CD4-positive, alpha-beta T cell (primary cell): ENCODE data around the gene POLDIP3. TPM values are rescaled to one million over a fixed set of nuclear protein-coding genes. Genes with fewer than 3 reads are reported as not detected.

Experiments
- ATAC-seq: fragments of 200-7000 bp; cut with Tn5 transposase; one replicate; pipeline ENCODE4 v1.10.0; 2022; ENCODE audit warnings: mild to moderate bottlenecking; ENCODE audit not compliant: poor library complexity
- CTCF ChIA-PET: fragments of 350-600 bp; sonication (Branson Sonifier 250); formaldehyde crosslinking; loops from one replicate; lab custom pipeline; 2021; ENCODE audit warnings: antibody characterized with exemption, inconsistent platforms; lab: Charles Lee
- POLR2A ChIA-PET: fragments of 350-600 bp; sonication (Branson Sonifier 250); formaldehyde crosslinking; loops from one replicate; lab custom pipeline; 2021; ENCODE audit warnings: antibody characterized with exemption, inconsistent platforms; lab: Charles Lee
- DNase-seq, 14 experiments: peaks; one replicate each; pipeline ENCODE4 v3.0.0-alpha.2; 2013 to 2020; ENCODE audit warnings: mixed read lengths in 2 of 14
- H3K27ac ChIP-seq, 2 donors: one replicate each; pipeline versions ENCODE4 v1.5.1 to v1.7.0; 2013; ENCODE audit warnings: low read length in 2 of 2, low read depth in 1 of 2, mild to moderate bottlenecking in 1 of 2
- H3K27me3 ChIP-seq, 2 experiments: 1 replicate in 1 of 2; 2 replicates in 1 of 2; pipeline versions ENCODE4 v1.6.1 to v1.7.0; 2013; ENCODE audit warnings: low read length in 2 of 2, control low read depth in 1 of 2, mild to moderate bottlenecking in 1 of 2, moderate library complexity in 1 of 2; ENCODE audit not compliant: insufficient read depth in 2 of 2, control insufficient read depth in 1 of 2
- H3K36me3 ChIP-seq: one replicate; pipeline ENCODE4 v1.6.1; 2013; ENCODE audit warnings: low read length, control low read depth; ENCODE audit not compliant: insufficient read depth
- H3K4me1 ChIP-seq: one replicate; pipeline ENCODE4 v1.6.1; 2013; ENCODE audit warnings: low read length, control low read depth; ENCODE audit not compliant: insufficient read depth
- H3K4me3 ChIP-seq: one replicate; pipeline ENCODE4 v1.5.1; 2013; ENCODE audit warnings: mild to moderate bottlenecking, low read length, moderate library complexity
- H3K9me3 ChIP-seq, 2 experiments: 1 replicate in 1 of 2; 2 replicates in 1 of 2; pipeline versions ENCODE4 v1.6.1 to v1.7.0; 2013; ENCODE audit warnings: low read length in 2 of 2, mild to moderate bottlenecking in 2 of 2, control low read depth in 1 of 2, moderate library complexity in 1 of 2; ENCODE audit not compliant: control insufficient read depth in 1 of 2, insufficient read depth in 1 of 2
- H3K27ac Mint-ChIP-seq: one replicate; pipeline ENCODE4 v1.8.0; 2020; ENCODE audit warnings: mixed read lengths
- H3K27me3 Mint-ChIP-seq: one replicate; pipeline ENCODE4 v1.8.0; 2021; ENCODE audit warnings: mixed read lengths
- H3K36me3 Mint-ChIP-seq: one replicate; pipeline ENCODE4 v1.8.0; 2021; ENCODE audit warnings: low read depth, mixed read lengths
- H3K4me1 Mint-ChIP-seq: one replicate; pipeline ENCODE4 v1.8.0; 2021; ENCODE audit warnings: low read depth, mixed read lengths
- H3K4me3 Mint-ChIP-seq: one replicate; pipeline ENCODE4 v1.8.0; 2020; ENCODE audit warnings: mild to moderate bottlenecking, mixed read lengths
- H3K9me3 Mint-ChIP-seq: one replicate; pipeline ENCODE4 v1.8.0; 2020; ENCODE audit warnings: mixed read lengths
- CTCF ChIP-seq: fragments of 200-600 bp; IDR thresholded peaks from one replicate; pipeline ENCODE4 v1.8.0; 2022; ENCODE audit warnings: antibody characterized with exemption, mild to moderate bottlenecking
- intact Hi-C, 2 experiments: fragments of 100-400 bp; cut with DNase I in 1 of 2; cut with micrococcal nuclease in 1 of 2; formaldehyde crosslinking; loops; one replicate each; pipeline versions ENCODE4 v1.15.1 to v1.9.0; 2023 to 2025; cut with DNase I, micrococcal nuclease
- total RNA-seq, 174 experiments: library from RNA in 2 of 174; stranded (reverse) in 2 of 174; gene quantifications; one replicate each; pipeline ENCODE4 v1.2.3 and lab custom pipeline; 2021 to 2026

Gene POLDIP3
- total RNA-seq, 2 experiments from 2014 or later, result 77.7 to 80.7 TPM

GRCh38 chr22:42601879-42602465 lies 12.7 kb downstream of the POLDIP3 start:
- intact Hi-C loops, result no loop called here
- ATAC-seq, result no peak
- ChIA-PET CTCF (no interaction called here), POLR2A (interaction anchor here (1.2 kb wide), 1 partner anchor 13 kb away, joined by 3 read pairs; the partner anchor contains the start of gene POLDIP3)
- no peak overlapping the region for H3K4me3 Mint-ChIP-seq
- Histone ChIP-seq H3K36me3 (peaks cover 73% of the 10 kb centered on the region), H3K4me3 (no peak overlapping the region), H3K27ac (no peak overlapping the region), H3K27me3 (no peaks in the 10 kb centered on the region), H3K4me1 (peaks cover 17% of the 10 kb centered on the region), H3K9me3 (no peaks in the 10 kb centered on the region)
- H3K9me3 Mint-ChIP-seq, result no peaks in the 10 kb centered on the region
- peaks cover 34% of the 10 kb centered on the region for H3K4me1 Mint-ChIP-seq
- no peak for TF ChIP-seq CTCF
- H3K27me3 Mint-ChIP-seq, result no peaks in the 10 kb centered on the region
- no peak overlapping the region for H3K27ac Mint-ChIP-seq
- H3K36me3 Mint-ChIP-seq, result peaks cover 94% of the 10 kb centered on the region
- no peak for DNase-seq

- Mint-ChIP-seq H3K4me1 (peaks cover 4% of the 10 kb centered on the region), H3K27me3 (no peaks in the 10 kb centered on the region), H3K4me3 (no peak overlapping the region), H3K9me3 (no peaks in the 10 kb centered on the region), H3K36me3 (peaks cover 94% of the 10 kb centered on the region), H3K27ac (no peak overlapping the region)
- Histone ChIP-seq H3K27ac (no peak overlapping the region), H3K27me3 (no peaks in the 10 kb centered on the region), H3K9me3 (no peaks in the 10 kb centered on the region), H3K4me3 (no peak overlapping the region), H3K36me3 (peaks cover 83% of the 10 kb centered on the region), H3K4me1 (no peaks in the 10 kb centered on the region)
- no peak for DNase-seq
- no peak for ATAC-seq
- CTCF ChIA-PET, result no interaction called here
- intact Hi-C loops, result no loop called here
- POLR2A ChIA-PET, result interaction anchor here (1.0 kb wide), 1 partner anchor 153 kb away, joined by 3 read pairs; no protein-coding TSS in a partner anchor
- no peak for TF ChIP-seq CTCF
Observed at GRCh38 chr22:42596863-42597530, 17.7 kb downstream of the POLDIP3 start.

GRCh38 chr22:42596336-42596735 lies 18.3 kb downstream of the POLDIP3 start:
- H3K4me1 Mint-ChIP-seq, result no peaks in the 10 kb centered on the region
- no peaks in the 10 kb centered on the region for H3K9me3 ChIP-seq
- no peak overlapping the region for H3K4me3 ChIP-seq
- H3K27ac Mint-ChIP-seq, result no peak overlapping the region
- DNase-seq (no peak), ATAC-seq (no peak)
- POLR2A ChIA-PET, result no interaction called here
- H3K4me3 Mint-ChIP-seq, result no peak overlapping the region
- H3K36me3 ChIP-seq, result peaks cover 85% of the 10 kb centered on the region
- TF ChIP-seq CTCF, result no peak
- peaks cover 94% of the 10 kb centered on the region for H3K36me3 Mint-ChIP-seq
- no peaks in the 10 kb centered on the region for H3K9me3 Mint-ChIP-seq
- H3K27me3 Mint-ChIP-seq, result no peaks in the 10 kb centered on the region
- CTCF ChIA-PET, result no interaction called here
- intact Hi-C loops, result no loop called here
- H3K27me3 ChIP-seq, result no peaks in the 10 kb centered on the region
- H3K4me1 ChIP-seq, result no peaks in the 10 kb centered on the region
- H3K27ac ChIP-seq, result no peak overlapping the region
